ENCODE measurements around the gene CDC20B.

- TF ChIP-seq CTCF (IDR thresholded peaks at IDR 0.05; ENCODE audit: poor library complexity, severe bottlenecking) (peak; percentile 71), EZH2 (IDR thresholded peaks at IDR 0.05; ENCODE audit: borderline replicate concordance, insufficient read depth, low read length, poor library complexity, severe bottlenecking) (no peak)
These were observed 13.0 kb downstream of the CDC20B start, which contains the start of gene GPX8 for GRCh38 chr5:55159763-55160492.
